Measurements from ENCODE around the gene PTGR1. TPM values are rescaled to one million over a fixed set of nuclear protein-coding genes. Genes with fewer than 3 reads are reported as not detected.

PTGR1 gene
- total RNA-seq, 2 donors from 2014 or later = 43.9 to 110 TPM

GRCh38 chr9:111533099-111533790 lies 66.2 kb downstream of the PTGR1 start:
- no peak overlapping the region for H3K27ac ChIP-seq

GRCh38 chr9:111531716-111532115 lies 67.7 kb downstream of the PTGR1 start:
- no peak for DNase-seq (ENCODE audit: low spot score)
- H3K4me3 ChIP-seq = no peak overlapping the region
- intact Hi-C loops (cut with DNase I) = no loop called here
- H3K27ac ChIP-seq = no peak overlapping the region
- H3K36me3 ChIP-seq = peaks cover 0 to 3% of the 10 kb centered on the region in 2 donors
- TF ChIP-seq POLR2A (IDR thresholded peaks at IDR 0.05) = no peak
- no peak for TF ChIP-seq CTCF (IDR thresholded peaks at IDR 0.05)
- no peak for TF ChIP-seq POLR2AphosphoS5 (IDR thresholded peaks at IDR 0.05)
- H3K27me3 ChIP-seq (replicated peaks; ENCODE audit: insufficient read depth) = no peaks in the 10 kb centered on the region
- H3K9me3 ChIP-seq = no peaks in the 10 kb centered on the region
- no peaks in the 10 kb centered on the region for H3K4me1 ChIP-seq (replicated peaks)
- WGBS = 100% methylated on average over 4 of the region's 4 CpGs

More at GRCh38 chr9:111533099-111533790, 66.2 kb downstream of the PTGR1 start:
- Histone ChIP-seq H3K27me3 (replicated peaks; ENCODE audit: insufficient read depth) (no peaks in the 10 kb centered on the region), H3K4me1 (replicated peaks) (no peaks in the 10 kb centered on the region), H3K9me3 (no peaks in the 10 kb centered on the region), H3K36me3 (peaks cover 0 to 14% of the 10 kb centered on the region in 2 donors), H3K4me3 (no peak overlapping the region)
- no peak for TF ChIP-seq POLR2AphosphoS5 (IDR thresholded peaks at IDR 0.05)
- TF ChIP-seq POLR2A (IDR thresholded peaks at IDR 0.05) = no peak
- no peak for TF ChIP-seq CTCF (IDR thresholded peaks at IDR 0.05)
- WGBS = 86% methylated on average over 5 of the region's 5 CpGs
- intact Hi-C loops (cut with DNase I) = no loop called here
- DNase-seq (ENCODE audit: low spot score) = no peak

GRCh38 chr9:111529787-111530186 lies 69.7 kb downstream of the PTGR1 start:
- no peak overlapping the region for H3K27ac ChIP-seq
- H3K27me3 ChIP-seq (replicated peaks; ENCODE audit: insufficient read depth) = no peaks in the 10 kb centered on the region
- no peak overlapping the region for H3K4me3 ChIP-seq
- DNase-seq (ENCODE audit: low spot score) = no peak
- H3K4me1 ChIP-seq (replicated peaks) = no peaks in the 10 kb centered on the region
- H3K36me3 ChIP-seq = no peaks in the 10 kb centered on the region
- TF ChIP-seq CTCF (IDR thresholded peaks at IDR 0.05) (no peak), POLR2AphosphoS5 (IDR thresholded peaks at IDR 0.05) (no peak), POLR2A (IDR thresholded peaks at IDR 0.05) (no peak)
- no peaks in the 10 kb centered on the region for H3K9me3 ChIP-seq
- intact Hi-C loops (cut with DNase I) = loop anchor here (5.0 kb wide), 1 partner anchor 47 kb away; the partner anchor contains the start of gene ECPAS
- WGBS = 31% methylated on average over 2 of the region's 2 CpGs

GRCh38 chr9:111527347-111527746 lies 72.1 kb downstream of the PTGR1 start:
- Histone ChIP-seq H3K27ac (no peak overlapping the region), H3K9me3 (no peaks in the 10 kb centered on the region), H3K4me1 (replicated peaks) (no peaks in the 10 kb centered on the region), H3K4me3 (no peak overlapping the region), H3K27me3 (replicated peaks; ENCODE audit: insufficient read depth) (no peaks in the 10 kb centered on the region), H3K36me3 (no peaks in the 10 kb centered on the region)
- DNase-seq (ENCODE audit: low spot score) = no peak
- intact Hi-C loops (cut with DNase I) = loop anchor here (5.0 kb wide), 1 partner anchor 45 kb away; the partner anchor contains the start of gene ECPAS
- no peak for TF ChIP-seq CTCF (IDR thresholded peaks at IDR 0.05)
- 98% methylated on average over 2 of the region's 2 CpGs for WGBS
